Uterus (tissue), 2 donors: ENCODE data around the gene CD59.

Experiments used
- POLR2A ChIP-seq, 2 donors: fragments of 450-650 bp; IDR thresholded peaks; one replicate each; pipeline ENCODE4 v1.6.1; 2016; ENCODE audit warnings: antibody characterized with exemption in 2 of 2, mild to moderate bottlenecking in 1 of 2, moderate library complexity in 1 of 2
- TF ChIP-seq, protein P1 (sequence below), 4 experiments: fragments of 200-600 bp in 2 of 4; fragments of 450-650 bp in 2 of 4; sonication (generic) in 2 of 4; IDR thresholded peaks; one replicate each; pipeline ENCODE4 v1.5.1; 2016 to 2019; ENCODE audit warnings: antibody characterized with exemption in 4 of 4, mild to moderate bottlenecking in 2 of 4, moderate library complexity in 1 of 4

GRCh38 chr11:33733980-33734379, 2.2 kb downstream of the CD59 start:
- TF ChIP-seq POLR2A (IDR thresholded peaks at IDR 0.05), result no peak
- TF ChIP-seq, protein P1, sequence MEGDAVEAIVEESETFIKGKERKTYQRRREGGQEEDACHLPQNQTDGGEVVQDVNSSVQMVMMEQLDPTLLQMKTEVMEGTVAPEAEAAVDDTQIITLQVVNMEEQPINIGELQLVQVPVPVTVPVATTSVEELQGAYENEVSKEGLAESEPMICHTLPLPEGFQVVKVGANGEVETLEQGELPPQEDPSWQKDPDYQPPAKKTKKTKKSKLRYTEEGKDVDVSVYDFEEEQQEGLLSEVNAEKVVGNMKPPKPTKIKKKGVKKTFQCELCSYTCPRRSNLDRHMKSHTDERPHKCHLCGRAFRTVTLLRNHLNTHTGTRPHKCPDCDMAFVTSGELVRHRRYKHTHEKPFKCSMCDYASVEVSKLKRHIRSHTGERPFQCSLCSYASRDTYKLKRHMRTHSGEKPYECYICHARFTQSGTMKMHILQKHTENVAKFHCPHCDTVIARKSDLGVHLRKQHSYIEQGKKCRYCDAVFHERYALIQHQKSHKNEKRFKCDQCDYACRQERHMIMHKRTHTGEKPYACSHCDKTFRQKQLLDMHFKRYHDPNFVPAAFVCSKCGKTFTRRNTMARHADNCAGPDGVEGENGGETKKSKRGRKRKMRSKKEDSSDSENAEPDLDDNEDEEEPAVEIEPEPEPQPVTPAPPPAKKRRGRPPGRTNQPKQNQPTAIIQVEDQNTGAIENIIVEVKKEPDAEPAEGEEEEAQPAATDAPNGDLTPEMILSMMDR (IDR thresholded peaks at IDR 0.05), result no peak
